VCaP (cell line): Measurements from ENCODE around the gene MSRB1.
"Not testable (repeated sequence)": the region's sequence is repeated elsewhere in the genome, so short reads cannot be mapped to it uniquely, and the experiment has no call there.

Source experiments
- H3K27ac ChIP-seq: fragments of 450-650 bp; 2 replicates; pipeline ENCODE4 v1.5.1; 2017
- TF ChIP-seq, protein P1 (sequence below): fragments of 450-650 bp; conservative IDR thresholded peaks from 2 replicates; pipeline ENCODE4 v1.5.1; 2017; ENCODE audit warnings: mild to moderate bottlenecking, moderate library complexity

Gene MSRB1

DNA sequence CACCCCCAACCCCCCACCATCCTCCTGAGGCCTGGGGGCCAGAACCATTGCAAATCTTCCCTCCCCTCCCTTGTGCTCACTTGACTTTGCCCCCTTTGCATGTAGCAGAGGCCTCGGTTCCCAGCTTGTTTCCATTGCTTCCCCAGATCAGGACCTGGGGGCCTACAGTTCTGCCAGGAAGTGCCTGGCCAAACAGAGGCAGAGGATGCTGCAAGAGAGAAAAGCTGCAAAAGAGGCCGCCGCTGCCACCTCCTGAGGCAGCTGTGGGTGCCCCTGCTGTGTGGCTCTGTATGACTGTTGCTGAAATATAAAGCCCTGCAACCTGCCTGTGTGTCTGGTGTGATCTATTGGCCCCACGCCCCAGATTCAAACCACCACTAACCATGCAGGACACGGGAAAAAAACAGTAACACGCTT, 18.7 kb upstream of the MSRB1 start:
- peak overlapping the region; percentile 84 for H3K27ac ChIP-seq
- TF ChIP-seq, protein P1, sequence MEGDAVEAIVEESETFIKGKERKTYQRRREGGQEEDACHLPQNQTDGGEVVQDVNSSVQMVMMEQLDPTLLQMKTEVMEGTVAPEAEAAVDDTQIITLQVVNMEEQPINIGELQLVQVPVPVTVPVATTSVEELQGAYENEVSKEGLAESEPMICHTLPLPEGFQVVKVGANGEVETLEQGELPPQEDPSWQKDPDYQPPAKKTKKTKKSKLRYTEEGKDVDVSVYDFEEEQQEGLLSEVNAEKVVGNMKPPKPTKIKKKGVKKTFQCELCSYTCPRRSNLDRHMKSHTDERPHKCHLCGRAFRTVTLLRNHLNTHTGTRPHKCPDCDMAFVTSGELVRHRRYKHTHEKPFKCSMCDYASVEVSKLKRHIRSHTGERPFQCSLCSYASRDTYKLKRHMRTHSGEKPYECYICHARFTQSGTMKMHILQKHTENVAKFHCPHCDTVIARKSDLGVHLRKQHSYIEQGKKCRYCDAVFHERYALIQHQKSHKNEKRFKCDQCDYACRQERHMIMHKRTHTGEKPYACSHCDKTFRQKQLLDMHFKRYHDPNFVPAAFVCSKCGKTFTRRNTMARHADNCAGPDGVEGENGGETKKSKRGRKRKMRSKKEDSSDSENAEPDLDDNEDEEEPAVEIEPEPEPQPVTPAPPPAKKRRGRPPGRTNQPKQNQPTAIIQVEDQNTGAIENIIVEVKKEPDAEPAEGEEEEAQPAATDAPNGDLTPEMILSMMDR, result no peak

DNA sequence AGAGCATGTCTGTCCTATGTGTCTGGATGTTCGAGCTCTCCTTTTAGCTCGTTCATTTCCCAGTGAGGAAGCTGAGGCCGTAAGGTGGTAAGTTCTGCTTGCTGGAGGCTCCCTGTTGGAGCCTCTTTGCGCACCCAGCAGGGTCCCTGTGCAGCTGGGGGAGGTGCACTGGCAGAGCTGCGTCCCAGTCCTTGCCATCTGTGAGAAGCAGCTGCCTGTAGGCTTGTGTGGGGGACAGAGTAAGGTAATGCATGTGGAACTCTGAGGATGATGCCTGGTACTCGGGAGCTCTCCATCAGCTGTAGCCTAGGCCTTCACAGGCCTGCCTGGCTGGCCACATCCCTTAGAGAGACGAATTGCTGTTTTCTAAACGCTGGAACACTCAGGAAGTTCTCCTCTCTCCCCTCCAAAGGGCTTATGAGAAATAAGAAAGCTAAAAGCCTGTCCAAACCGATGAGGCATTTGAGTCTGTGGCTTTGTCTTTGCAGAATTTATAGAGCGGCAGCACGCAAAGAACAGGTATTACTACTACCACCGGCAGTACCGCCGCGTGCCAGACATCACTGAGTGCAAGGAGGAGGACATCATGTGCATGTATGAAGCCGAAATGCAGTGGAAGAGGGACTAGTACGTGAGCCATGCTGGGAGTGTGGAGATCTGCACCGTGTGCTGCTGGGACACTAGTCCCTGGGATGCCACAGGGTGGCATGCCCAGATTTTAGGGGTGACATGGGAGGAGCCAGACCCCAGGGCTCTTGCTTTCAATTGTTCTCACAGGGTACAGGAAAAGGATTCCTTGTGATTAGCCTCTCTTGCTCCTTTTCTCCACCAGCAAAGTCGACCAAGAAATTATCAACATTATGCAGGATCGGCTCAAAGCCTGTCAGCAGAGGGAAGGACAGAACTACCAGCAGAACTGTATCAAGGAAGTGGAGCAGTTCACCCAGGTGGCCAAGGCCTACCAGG, 17.9 kb upstream of the MSRB1 start:
- TF ChIP-seq, protein P1, result no peak
- peak overlapping the region; percentile 84 for H3K27ac ChIP-seq

DNA sequence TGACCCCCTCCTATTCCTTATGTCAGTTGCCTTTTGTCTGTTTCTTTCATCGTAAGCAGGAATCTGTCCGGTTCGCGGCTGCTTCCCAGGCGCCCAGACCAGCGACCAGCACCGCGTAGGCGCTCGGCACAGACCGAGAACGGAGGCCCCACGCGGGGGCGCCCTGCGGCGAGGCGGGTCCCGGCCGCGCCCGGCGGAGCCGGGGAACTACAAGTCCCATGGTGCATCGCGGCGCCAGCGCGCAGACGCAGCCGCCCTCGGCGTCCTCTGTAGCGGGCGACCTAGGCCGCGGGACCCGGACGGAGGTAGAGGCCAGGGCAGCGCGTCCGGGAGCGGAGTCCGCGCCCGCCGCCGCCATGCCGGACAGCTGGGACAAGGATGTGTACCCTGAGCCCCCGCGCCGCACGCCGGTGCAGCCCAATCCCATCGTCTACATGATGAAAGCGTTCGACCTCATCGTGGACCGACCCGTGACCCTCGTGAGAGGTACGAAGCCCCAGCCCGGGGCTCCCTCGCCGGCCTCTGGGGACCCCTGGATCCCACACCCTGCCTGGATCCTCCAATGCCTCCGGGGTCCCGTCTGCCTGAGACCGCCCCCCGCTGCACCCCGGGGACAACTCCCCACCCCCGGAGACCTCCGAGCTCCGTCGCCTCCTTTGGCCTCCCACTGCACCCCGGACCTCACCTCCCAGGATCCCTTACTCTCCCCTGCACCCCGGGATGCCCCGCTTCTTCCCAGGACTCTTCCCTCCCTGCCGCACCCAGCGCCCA, 16.5 kb upstream of the MSRB1 start, which contains the start of gene NDUFB10:
NDUFB10 (plus strand) TSS at position 270 of the 771 bp plus-strand sequence; CDS start at position 357, 87 bp downstream.
- H3K27ac ChIP-seq, result peak within 1 kb of the TSS; percentile 84

DNA sequence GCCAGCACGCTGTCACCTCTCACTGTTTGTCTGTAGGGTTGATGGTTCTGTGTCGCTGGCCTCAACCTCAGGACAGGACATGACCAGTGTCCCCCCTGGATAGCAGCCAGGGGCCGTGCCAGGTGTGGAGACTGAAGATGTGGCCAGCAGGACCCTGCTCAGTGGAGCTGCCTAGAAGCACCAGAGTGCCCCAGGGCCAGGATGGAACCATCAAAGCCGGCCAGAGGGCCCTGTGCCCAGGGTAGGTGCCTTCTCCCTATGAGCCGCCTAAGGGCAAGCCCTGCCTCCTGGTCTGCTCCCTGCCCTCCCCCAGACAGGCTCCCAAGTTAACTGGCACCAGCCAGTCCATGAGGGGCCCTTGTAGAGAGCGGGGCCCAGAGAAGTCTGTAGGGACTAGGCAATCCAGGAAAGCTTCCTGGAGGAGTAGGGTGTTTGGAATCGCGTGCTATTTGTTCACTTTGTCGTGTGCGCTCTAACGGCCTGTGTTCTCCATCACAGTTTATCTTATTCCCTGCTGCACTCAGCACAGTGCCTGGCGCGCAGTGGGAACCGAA, 15.8 kb upstream of the MSRB1 start:
- H3K27ac ChIP-seq, result peak overlapping the region; percentile 84; the same call in 1 of the 2 replicates
- TF ChIP-seq, protein P1, result no peak

More for the DNA sequence above, 16.5 kb upstream of the MSRB1 start, which contains the start of gene NDUFB10:
- TF ChIP-seq, protein P1, result peak; percentile 81

DNA sequence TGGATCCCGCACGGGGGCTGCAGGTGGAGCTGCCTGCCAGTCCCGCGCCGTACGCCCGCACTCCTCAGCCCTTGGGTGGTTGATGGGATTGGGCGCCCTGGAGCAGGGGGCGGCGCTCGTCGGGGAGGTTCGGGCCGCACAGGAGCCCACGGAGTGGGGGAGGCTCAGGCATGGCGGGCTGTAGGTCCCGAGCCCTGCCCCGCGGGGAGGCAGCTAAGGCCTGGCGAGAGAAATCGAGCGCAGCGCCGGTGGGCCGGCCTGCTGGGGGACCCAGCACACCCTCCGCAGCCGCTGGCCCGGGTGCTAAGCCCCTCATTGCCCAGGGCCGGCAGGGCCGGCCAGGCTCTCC, 15.1 kb upstream of the MSRB1 start:
- H3K27ac ChIP-seq, result not testable (repeated sequence)

DNA sequence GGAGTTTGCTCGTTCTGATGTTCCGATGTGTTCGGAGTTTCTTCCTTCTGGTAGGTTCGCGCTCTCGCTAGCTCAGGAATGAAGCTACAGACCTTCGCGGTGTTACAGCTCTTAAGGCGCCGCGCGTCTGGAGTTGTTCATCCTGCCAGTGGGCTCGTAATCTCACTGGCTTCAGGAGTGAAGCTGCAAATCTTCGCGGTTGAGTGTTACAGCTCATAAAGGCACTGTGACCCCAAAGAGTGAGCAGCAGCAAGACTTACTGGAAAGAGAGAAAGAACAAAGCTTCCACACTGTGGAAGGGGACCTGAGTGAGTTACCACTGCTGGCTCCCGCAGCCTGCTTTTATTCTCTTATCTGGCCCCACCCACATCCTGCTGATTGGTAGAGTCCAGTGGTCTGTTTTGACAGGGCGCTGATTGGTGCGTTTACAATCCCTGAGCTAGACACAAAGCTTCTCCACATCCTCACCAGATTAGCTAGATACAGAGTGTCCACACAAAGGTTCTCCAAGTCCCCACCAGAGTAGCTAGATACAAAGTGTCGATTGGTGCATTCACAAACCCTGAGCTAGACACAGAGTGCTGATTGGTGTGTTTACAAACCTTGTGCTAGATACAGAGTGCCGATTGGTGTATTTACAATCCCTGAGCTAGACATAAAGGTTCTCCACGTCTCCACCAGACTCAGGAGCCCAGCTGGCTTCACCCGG, 14.6 kb upstream of the MSRB1 start:
- not testable (repeated sequence) for H3K27ac ChIP-seq

DNA sequence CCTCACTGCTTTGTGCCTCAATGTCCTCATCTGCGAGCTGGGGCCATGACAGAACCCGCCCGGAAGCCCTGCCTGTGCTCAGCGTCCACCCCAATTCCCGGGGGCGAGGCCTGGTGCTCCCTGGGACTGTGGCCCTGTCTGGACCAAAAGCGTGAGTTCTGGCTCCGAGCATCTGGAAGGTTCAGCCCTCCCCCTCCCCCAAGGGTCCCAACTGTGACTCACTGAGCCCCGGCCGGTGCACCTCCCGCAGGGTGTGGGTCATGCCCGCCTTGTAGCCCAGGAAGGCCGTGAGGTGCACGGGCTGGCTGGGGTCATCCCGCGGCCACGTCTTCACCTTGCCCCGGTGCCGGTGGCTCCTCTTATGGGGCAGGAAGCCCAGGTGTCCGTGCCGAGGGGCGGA, 10.7 kb upstream of the MSRB1 start:
- no peak overlapping the region for H3K27ac ChIP-seq
- TF ChIP-seq, protein P1, result no peak

DNA sequence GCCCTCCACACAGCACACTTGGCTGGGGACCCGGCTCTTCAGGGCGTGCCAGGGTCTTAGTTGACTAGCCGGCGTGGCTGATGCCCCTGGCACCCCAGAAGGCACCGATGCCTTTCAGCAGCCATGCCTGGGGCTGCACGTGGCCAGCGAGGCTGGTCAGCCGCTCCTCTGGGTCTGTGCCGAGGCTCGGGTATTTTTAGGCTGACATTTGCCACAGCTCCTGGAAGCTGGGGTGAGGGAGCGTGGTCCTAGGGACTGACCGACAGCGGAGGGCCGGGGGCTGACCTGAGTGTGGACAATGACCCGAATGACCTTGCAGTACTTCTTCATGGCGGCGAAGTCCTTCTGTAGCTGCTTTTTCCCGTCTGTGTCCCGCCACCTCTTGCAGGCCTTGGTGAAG, 7.6 kb upstream of the MSRB1 start:
- TF ChIP-seq, protein P1, result no peak
- H3K27ac ChIP-seq, result no peak overlapping the region
